Stimulated activated CD4-positive, alpha-beta T cell treated with anti-CD3 and anti-CD28 coated beads, Interleukin-4, amount 100 ng/mL, for 4 hours (primary cell): ENCODE measurements around the gene PDE7B.

Source experiments
- DNase-seq, 2 experiments: peaks; one replicate each; pipeline ENCODE4 v3.0.0-alpha.2; 2020

PDE7B gene

GRCh38 chr6:136035378-136036070, 184.0 kb downstream of the PDE7B start:
- DNase-seq, result no peak

GRCh38 chr6:136036071-136036380, 184.5 kb downstream of the PDE7B start:
- no peak for DNase-seq

GRCh38 chr6:136036601-136037000, 185.1 kb downstream of the PDE7B start:
- no peak for DNase-seq

- DNase-seq, result no peak
Observed at GRCh38 chr6:136037242-136037875, 185.9 kb downstream of the PDE7B start.

- no peak for DNase-seq
Observed at GRCh38 chr6:136037876-136038460, 186.5 kb downstream of the PDE7B start.

- DNase-seq, result no peak
Observed at GRCh38 chr6:136038531-136038930, 187.0 kb downstream of the PDE7B start.

GRCh38 chr6:136039185-136039584, 187.7 kb downstream of the PDE7B start:
- DNase-seq, result no peak

- DNase-seq, result no peak
Observed at GRCh38 chr6:136050475-136050874, 199.0 kb downstream of the PDE7B start.

- DNase-seq, result no peak
Observed at GRCh38 chr6:136051140-136051775, 199.8 kb downstream of the PDE7B start.

GRCh38 chr6:136052031-136052430, 200.5 kb downstream of the PDE7B start:
- DNase-seq, result no peak

- no peak for DNase-seq
Observed at GRCh38 chr6:136058852-136059251, 207.4 kb downstream of the PDE7B start.

GRCh38 chr6:136059308-136059707, 207.8 kb downstream of the PDE7B start:
- no peak for DNase-seq

GRCh38 chr6:136060052-136060451, 208.6 kb downstream of the PDE7B start:
- DNase-seq, result no peak

- DNase-seq, result no peak
Observed at GRCh38 chr6:136060759-136061158, 209.3 kb downstream of the PDE7B start.

GRCh38 chr6:136061701-136062100, 210.2 kb downstream of the PDE7B start:
- DNase-seq, result no peak

GRCh38 chr6:136063096-136063495, 211.6 kb downstream of the PDE7B start:
- no peak for DNase-seq

GRCh38 chr6:136066005-136066404, 214.5 kb downstream of the PDE7B start:
- no peak for DNase-seq

GRCh38 chr6:136067731-136068341, 216.3 kb downstream of the PDE7B start:
- DNase-seq, result no peak

- no peak for DNase-seq
Observed at GRCh38 chr6:136069119-136069518, 217.6 kb downstream of the PDE7B start.

- DNase-seq, result no peak
Observed at GRCh38 chr6:136070815-136071214, 219.3 kb downstream of the PDE7B start.

GRCh38 chr6:136072691-136073090, 221.2 kb downstream of the PDE7B start:
- DNase-seq, result no peak

GRCh38 chr6:136073216-136073615, 221.7 kb downstream of the PDE7B start:
- DNase-seq, result no peak

- DNase-seq, result no peak
Observed at GRCh38 chr6:136076496-136076895, 225.0 kb downstream of the PDE7B start.
